Activated naive CD4-positive, alpha-beta T cell treated with anti-CD3 and anti-CD28 coated beads, Interleukin-2, amount 10 ng/mL, durations not matched to agents 7 days and 5 days (primary cell): ENCODE results near the gene PRR5L.

Source experiments
- CTCF ChIA-PET: fragments of 350-600 bp; sonication (Branson Sonifier 250); formaldehyde crosslinking; loops from one replicate; lab custom pipeline; 2021; ENCODE audit warnings: antibody characterized with exemption; lab: Charles Lee
- DNase-seq: peaks from one replicate; pipeline ENCODE4 v3.0.0-alpha.2; 2020
- H3K27ac Mint-ChIP-seq: one replicate; pipeline ENCODE4 v1.8.0; 2021; ENCODE audit warnings: mild to moderate bottlenecking, moderate library complexity, mixed read lengths
- H3K27me3 Mint-ChIP-seq: one replicate; pipeline ENCODE4 v1.8.0; 2021; ENCODE audit warnings: mild to moderate bottlenecking, mixed read lengths
- H3K36me3 Mint-ChIP-seq: one replicate; pipeline ENCODE4 v1.8.0; 2021; ENCODE audit warnings: mixed read lengths
- H3K4me1 Mint-ChIP-seq: one replicate; pipeline ENCODE4 v1.8.0; 2021; ENCODE audit warnings: mixed read lengths
- H3K4me3 Mint-ChIP-seq: one replicate; pipeline ENCODE4 v1.8.0; 2021; ENCODE audit warnings: mild to moderate bottlenecking, moderate library complexity, mixed read lengths
- H3K9me3 Mint-ChIP-seq: one replicate; pipeline ENCODE4 v1.8.0; 2021; ENCODE audit warnings: mixed read lengths

The PRR5L gene

DNA sequence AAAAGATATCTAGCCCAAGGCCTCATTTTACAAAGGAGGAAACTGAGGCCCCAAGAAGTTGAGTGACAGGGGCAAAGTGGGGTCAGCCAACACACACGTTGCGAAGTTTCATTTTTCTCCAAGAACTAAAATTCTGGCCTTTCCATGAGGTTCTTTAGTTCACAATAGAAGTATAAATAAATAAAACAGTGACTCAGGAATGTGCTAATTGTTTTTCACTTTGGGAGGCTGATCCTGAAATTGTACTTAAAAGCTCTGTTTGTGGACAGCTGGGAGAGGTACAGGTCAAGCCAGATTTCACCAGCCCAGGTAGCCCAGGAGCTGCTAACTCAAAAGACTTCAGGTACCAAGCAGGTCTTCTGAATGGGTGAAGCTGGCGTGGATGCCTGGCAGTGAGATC is 108.7 kb downstream of the PRR5L start:
- Mint-ChIP-seq H3K4me3 (no peak overlapping the region), H3K27me3 (no peaks in the 10 kb centered on the region), H3K4me1 (peaks cover 45% of the 10 kb centered on the region), H3K9me3 (no peaks in the 10 kb centered on the region), H3K36me3 (peaks cover 1% of the 10 kb centered on the region), H3K27ac (no peak overlapping the region)
- DNase-seq, result no peak
- CTCF ChIA-PET, result no interaction called here

DNA sequence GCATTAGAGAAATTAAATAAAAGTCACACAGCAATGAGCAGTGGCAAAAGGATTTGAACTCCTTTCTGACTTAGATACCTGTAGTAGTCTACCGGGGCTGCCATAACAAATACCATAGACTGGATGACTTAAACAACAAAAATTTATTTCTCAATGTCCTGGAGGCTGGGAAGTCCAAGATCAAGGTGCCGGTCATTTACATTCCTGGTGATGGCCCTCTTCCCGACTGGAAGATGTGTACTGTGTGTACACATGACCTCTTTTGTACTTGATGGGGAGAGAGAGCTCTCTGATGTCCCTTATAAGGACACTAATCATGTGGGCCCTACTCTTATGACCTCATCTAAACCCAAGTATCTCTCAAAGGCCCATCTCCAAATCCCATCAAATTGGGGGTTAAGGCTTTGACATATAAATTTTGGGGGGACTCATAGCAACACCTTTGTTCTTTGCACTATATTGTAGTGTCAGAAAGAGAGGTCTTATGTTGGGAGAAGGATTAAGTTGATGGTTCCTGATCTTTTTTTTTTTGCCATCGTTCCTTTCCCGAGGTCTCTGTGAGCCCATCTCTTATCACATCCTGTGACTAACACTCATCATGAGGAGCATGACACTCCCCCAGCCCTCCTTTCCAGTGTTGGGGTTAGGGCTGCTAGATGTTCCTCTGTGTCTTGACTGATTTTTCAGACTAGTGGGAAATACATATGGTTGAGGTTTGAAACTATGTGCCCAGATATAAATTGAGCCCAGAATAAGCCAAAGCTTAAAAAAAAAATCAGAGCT is 109.7 kb downstream of the PRR5L start:
- Mint-ChIP-seq H3K9me3 (no peaks in the 10 kb centered on the region), H3K4me3 (no peak overlapping the region), H3K4me1 (peaks cover 45% of the 10 kb centered on the region), H3K27ac (no peak overlapping the region), H3K27me3 (no peaks in the 10 kb centered on the region), H3K36me3 (peaks cover 1% of the 10 kb centered on the region)
- no peak for DNase-seq
- CTCF ChIA-PET, result interaction anchor here (1.4 to 1.7 kb wide), 2 partner anchors 8 to 28 kb away, joined by 3 to 4 read pairs; no protein-coding TSS in a partner anchor

DNA sequence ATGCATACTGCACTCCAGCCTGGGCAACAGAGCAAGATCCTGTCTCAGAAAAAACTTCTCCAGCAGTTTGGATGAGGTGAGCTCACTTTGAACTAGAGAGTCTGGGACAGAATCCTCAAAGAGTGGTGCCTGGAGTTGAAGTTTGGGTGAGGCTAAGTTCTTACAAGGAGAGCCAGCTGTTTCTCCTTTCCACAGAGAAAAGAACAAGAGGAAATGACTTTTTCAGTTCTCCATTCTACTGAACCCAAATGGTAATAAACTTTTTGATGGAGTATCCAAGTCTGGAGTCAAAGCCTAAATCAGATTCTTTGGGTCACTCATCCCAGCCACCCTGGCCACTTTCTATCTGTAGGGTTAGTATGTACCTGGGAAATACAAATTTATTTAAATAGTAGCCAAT is 111.3 kb downstream of the PRR5L start:
- Mint-ChIP-seq H3K4me1 (peaks cover 55% of the 10 kb centered on the region), H3K27ac (no peak overlapping the region), H3K9me3 (no peaks in the 10 kb centered on the region), H3K27me3 (no peaks in the 10 kb centered on the region), H3K36me3 (peaks cover 3% of the 10 kb centered on the region), H3K4me3 (no peak overlapping the region)
- DNase-seq, result no peak
- CTCF ChIA-PET, result interaction anchor here (1.0 to 1.7 kb wide), 3 partner anchors 9 to 72 kb away, joined by 3 to 4 read pairs (median 3); no protein-coding TSS in a partner anchor

DNA sequence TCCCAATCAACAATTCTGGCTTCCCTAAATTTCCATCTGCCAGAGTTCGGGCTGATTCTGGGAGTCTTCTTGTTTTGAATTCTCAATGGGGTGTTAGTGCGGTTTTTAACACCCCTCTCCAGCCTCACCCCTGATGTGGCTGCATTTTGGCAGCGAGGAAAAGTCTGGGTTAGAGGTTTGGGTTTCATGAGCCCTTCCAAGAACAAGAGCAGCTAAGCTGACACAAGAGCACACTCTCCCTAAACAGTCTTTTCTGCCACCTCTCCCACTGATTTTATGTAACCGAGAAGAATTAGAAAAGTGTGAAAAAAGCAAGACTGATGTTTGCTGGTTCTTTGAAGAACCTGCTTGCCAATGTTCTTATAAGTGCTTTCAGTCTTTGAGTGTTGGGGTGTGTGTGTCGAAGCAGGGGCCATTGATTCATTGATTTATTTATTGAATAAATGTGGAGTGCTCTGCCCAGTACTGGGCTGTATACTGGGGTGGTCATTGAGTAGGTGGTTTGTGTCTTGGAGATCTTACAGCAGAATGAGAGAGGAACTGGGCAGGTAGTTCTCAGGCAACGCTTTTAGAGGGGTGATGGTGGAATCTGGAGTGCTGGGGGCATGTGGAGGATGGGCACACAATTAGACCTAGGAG is 112.5 kb downstream of the PRR5L start:
- H3K27me3 Mint-ChIP-seq, result no peaks in the 10 kb centered on the region
- CTCF ChIA-PET, result no interaction called here
- peak overlapping the region; percentile 25 for H3K4me3 Mint-ChIP-seq
- peaks cover 55% of the 10 kb centered on the region for H3K4me1 Mint-ChIP-seq
- H3K27ac Mint-ChIP-seq, result peak overlapping the region; percentile 87
- peaks cover 3% of the 10 kb centered on the region for H3K36me3 Mint-ChIP-seq
- no peak for DNase-seq
- H3K9me3 Mint-ChIP-seq, result no peaks in the 10 kb centered on the region

DNA sequence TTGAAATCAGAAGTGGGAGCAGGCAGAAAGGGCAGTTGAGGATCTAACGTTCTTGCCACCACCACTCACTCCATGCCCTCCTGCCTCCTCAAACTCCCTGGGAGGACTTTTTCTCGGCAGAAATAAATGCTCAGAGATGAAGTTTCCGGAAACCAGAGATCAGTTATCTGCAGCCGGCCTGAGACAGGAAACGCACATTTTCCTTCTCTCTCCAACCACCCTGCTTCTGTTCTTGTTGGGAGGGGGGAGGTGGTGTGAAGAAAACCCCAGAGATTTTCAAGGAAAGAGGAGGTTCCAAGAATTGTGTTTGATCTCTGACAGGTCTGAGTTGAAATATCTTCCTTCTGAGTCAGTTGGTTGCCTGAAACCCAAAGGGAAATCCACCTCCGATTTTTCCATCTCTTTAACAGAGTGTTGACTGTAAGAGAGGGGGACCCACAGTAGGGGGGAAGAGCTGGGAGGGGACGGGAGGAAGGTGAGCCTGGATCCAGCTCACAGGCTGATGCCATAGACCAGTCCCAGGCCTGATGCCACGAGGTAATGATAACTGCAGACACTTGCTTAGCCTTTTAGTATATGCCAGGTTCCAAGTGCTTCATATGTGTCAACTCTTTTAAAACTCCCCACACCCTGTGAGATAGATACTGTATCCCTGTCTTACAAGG is 113.2 kb downstream of the PRR5L start:
- Mint-ChIP-seq H3K9me3 (no peaks in the 10 kb centered on the region), H3K36me3 (peaks cover 3% of the 10 kb centered on the region), H3K27me3 (no peaks in the 10 kb centered on the region), H3K27ac (peak overlapping the region; percentile 87), H3K4me3 (peak overlapping the region; percentile 25), H3K4me1 (peaks cover 55% of the 10 kb centered on the region)
- DNase-seq, result peak; percentile 41
- CTCF ChIA-PET, result no interaction called here

DNA sequence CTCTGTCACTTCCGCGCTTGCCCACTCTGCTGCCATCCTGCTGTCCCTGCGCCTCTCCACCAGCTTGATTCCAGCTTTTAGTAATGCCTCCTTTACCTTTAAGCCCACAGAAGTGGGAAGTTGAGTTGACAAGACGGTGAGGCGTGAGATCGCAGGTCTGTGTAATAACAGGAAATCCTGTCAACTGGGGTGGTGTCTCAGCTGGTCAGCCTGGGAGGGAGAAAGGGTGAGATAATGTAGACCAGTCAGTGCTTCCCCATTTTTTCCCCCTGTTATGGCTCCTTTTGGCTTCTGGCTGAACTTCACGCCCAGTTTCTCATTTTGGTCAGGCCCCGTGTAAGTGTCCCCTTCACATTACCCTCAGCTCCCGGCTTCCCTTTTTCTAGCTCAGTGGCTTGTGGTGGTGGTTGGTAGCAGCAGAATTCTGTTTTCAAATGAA is 115.1 kb downstream of the PRR5L start:
- Mint-ChIP-seq H3K27ac (peak overlapping the region; percentile 38), H3K4me3 (no peak overlapping the region), H3K9me3 (no peaks in the 10 kb centered on the region), H3K36me3 (peaks cover 3% of the 10 kb centered on the region), H3K27me3 (no peaks in the 10 kb centered on the region), H3K4me1 (peaks cover 55% of the 10 kb centered on the region)
- DNase-seq, result no peak
- CTCF ChIA-PET, result interaction anchor here (0.7 to 2.1 kb wide), 6 partner anchors 10 to 58 kb away, joined by 3 to 7 read pairs (median 4); no protein-coding TSS in a partner anchor

DNA sequence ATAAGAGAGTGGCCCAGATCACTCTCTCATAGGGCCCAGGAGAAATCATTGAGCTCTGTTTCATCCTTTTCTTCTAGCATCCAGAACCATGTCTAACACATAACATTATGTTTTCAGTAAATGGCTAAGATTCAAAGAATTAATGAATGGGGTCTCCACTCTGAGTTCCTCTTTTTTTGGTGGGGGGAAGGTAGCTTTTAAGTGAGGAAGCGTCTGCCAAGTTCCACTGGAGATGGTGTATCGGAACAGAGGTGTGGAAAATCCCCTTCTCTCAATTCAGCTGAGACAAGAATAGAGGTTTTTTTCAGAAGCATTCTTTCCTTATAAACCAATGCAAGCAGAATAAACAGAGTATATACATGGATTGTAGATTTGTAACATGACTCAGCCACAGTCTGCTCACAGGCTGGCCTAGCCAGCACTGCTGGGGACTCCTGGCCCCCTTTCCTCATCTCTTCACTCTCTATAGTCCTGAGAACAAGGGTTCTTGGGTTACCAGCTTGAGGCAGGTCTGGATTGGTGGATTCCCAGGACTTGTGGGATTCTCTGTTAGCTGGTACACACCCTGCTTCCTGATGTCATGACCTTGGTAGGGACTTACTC is 116.8 kb downstream of the PRR5L start:
- CTCF ChIA-PET, result interaction anchor here (0.9 to 2.0 kb wide), 3 partner anchors 18 to 121 kb away, joined by 3 to 6 read pairs (median 4); no protein-coding TSS in a partner anchor
- no peak overlapping the region for H3K27ac Mint-ChIP-seq
- DNase-seq, result no peak
- peaks cover 5% of the 10 kb centered on the region for H3K27me3 Mint-ChIP-seq
- no peaks in the 10 kb centered on the region for H3K9me3 Mint-ChIP-seq
- H3K36me3 Mint-ChIP-seq, result peaks cover 3% of the 10 kb centered on the region
- H3K4me1 Mint-ChIP-seq, result peaks cover 43% of the 10 kb centered on the region
- no peak overlapping the region for H3K4me3 Mint-ChIP-seq

DNA sequence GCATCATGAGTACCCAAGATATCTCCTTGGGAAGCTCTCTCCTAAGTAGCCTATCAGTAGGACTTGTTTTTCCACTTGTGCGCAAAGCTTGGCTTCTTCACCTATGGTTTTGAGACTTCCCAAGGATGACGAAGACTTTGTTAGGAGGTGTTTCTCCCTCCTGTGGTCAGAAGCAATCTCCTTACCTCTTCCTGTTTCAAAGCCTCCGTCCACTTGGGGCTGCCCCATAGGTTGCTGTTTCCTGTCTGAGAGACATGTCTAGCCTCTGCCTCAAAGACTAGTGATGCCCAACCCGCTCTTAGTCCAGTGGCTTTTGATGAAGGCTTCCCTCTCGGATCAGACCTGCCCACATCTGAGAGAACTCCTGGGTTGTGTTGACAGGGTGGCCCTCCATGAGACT is 121.1 kb downstream of the PRR5L start:
- DNase-seq, result no peak
- CTCF ChIA-PET, result no interaction called here
- H3K36me3 Mint-ChIP-seq, result peaks cover 1% of the 10 kb centered on the region
- H3K4me1 Mint-ChIP-seq, result peaks cover 22% of the 10 kb centered on the region
- H3K27ac Mint-ChIP-seq, result no peak overlapping the region
- H3K27me3 Mint-ChIP-seq, result peaks cover 16% of the 10 kb centered on the region
- H3K9me3 Mint-ChIP-seq, result no peaks in the 10 kb centered on the region
- no peak overlapping the region for H3K4me3 Mint-ChIP-seq

DNA sequence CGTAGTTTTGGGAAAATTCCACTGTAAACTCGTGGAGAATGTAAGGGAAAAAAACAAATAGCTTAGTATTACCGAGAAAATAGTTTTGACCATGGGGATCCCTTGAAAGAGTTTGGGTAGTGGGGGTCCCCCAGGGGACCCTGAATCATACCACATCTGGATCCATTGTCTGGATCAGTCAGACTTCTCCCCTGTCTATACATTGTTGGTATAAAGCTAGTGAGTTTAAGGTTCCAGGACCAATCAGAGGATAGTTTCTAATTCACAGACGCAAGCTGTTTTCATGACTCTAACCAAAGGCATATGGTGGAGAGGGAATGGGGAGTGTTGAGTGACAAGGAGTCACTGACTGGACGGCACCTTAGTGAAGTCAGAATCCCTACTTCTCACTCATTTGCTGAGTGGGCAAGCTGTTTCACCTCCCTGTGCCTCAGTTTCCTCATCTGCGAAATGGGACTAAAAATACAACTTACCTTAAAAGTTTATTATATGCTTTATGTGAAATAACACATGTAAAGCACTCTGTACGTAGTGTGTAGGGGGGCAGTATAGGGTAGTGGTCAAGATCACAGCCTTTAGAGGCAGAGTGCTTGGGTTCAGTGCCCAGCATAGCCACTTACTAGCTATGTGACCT is 123.8 kb downstream of the PRR5L start:
- no peak overlapping the region for H3K4me3 Mint-ChIP-seq
- H3K36me3 Mint-ChIP-seq, result no peaks in the 10 kb centered on the region
- CTCF ChIA-PET, result interaction anchor here (1.0 to 2.1 kb wide), 3 partner anchors 9 to 66 kb away, joined by 3 to 5 read pairs (median 5); no protein-coding TSS in a partner anchor
- peaks cover 21% of the 10 kb centered on the region for H3K4me1 Mint-ChIP-seq
- no peak for DNase-seq
- H3K27me3 Mint-ChIP-seq, result peaks cover 16% of the 10 kb centered on the region
- no peaks in the 10 kb centered on the region for H3K9me3 Mint-ChIP-seq
- H3K27ac Mint-ChIP-seq, result no peak overlapping the region

DNA sequence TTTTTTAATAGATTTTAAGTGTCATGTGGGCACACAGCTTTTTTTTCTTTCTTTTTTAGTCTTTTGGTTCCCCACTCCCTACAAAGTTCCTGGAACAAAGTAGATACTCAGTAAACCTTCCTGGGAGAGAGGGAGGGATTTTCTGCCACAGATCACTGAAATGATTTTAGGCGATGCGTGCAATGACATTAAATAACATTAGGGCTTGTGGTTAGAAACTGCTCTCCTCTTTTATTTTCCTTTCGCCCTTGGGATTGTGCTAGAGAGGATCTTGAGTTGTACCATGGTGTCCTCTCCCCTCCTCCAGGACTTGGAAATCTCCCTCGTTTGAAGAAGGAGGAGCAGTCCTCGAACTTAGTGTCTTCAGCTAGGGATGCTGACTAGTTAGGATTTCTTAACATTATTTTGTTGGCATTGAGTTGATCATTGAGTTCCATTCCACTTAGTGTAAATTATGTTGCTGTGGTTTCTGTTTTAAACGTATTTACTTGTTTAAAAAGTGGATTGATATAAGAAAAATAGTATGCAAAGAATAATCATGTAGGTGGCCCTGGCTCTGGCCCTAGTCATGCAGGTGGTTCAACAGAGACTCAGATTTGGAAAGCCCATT is 125.6 kb downstream of the PRR5L start:
- H3K9me3 Mint-ChIP-seq, result no peaks in the 10 kb centered on the region
- no peak overlapping the region for H3K27ac Mint-ChIP-seq
- H3K4me3 Mint-ChIP-seq, result no peak overlapping the region
- H3K36me3 Mint-ChIP-seq, result no peaks in the 10 kb centered on the region
- peaks cover 16% of the 10 kb centered on the region for H3K27me3 Mint-ChIP-seq
- no peak for DNase-seq
- CTCF ChIA-PET, result interaction anchor here (2.1 kb wide), 1 partner anchor 10 kb away, joined by 5 read pairs; no protein-coding TSS in a partner anchor
- H3K4me1 Mint-ChIP-seq, result peaks cover 21% of the 10 kb centered on the region

DNA sequence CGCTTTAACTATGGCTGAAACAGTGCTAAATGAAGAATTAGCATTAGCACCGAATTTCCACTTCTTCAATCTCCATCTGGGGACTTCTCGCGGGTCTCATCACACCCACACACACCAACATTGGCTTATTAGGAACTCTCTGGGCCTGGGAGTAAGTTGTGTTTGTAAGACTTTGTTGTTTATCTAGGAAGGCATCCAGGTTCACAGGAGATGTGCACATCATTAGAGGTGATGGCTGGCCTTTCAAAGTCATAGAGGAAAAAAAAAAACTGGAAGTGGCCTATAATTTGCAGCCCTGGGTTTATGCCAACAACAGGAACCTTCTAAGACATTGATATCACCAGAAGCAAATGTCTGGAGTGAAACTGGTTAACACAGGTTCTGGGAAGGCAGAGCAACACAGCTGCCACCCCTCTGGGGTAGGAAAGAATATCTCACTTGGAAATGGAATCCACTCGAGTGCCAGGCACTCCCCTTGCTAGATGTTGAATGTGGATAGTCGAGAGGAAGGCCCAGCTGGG is 129.5 kb downstream of the PRR5L start:
- DNase-seq, result no peak
- H3K27ac Mint-ChIP-seq, result no peak overlapping the region
- no peak overlapping the region for H3K4me3 Mint-ChIP-seq
- no peaks in the 10 kb centered on the region for H3K36me3 Mint-ChIP-seq
- CTCF ChIA-PET, result interaction anchor here (1.2 kb wide), 1 partner anchor 24 kb away, joined by 4 read pairs; no protein-coding TSS in a partner anchor
- peaks cover 14% of the 10 kb centered on the region for H3K4me1 Mint-ChIP-seq
- peaks cover 13% of the 10 kb centered on the region for H3K27me3 Mint-ChIP-seq
- H3K9me3 Mint-ChIP-seq, result no peaks in the 10 kb centered on the region

DNA sequence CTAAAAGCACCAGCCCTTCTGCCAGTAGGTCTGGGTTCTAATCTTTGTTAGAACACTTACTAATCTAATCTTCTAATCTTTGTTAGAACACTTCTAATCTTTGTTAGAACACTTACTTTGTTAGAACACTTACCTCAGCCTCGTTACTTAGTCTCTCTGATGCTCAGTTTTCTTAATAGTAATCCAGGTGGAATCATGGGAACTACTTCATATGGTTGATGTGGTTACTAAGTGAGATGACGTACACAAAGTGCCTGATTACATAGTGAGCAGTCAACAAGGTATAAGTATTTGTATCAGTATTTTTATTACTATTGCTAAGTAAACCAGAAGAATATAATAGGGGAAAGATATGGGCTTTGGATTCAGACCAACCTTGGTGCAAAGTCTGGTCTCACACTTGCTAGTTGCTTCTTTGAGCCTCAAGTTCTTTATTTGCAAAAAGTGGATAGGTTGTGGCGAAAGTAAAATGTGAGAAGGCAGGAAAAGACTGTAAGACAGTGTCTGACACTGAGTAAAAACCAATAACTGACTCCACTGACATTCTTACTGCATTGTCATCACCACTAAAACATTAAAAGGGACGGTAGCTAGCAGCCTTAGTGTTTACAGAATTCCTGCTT is 130.2 kb downstream of the PRR5L start:
- H3K36me3 Mint-ChIP-seq, result no peaks in the 10 kb centered on the region
- DNase-seq, result no peak
- no peaks in the 10 kb centered on the region for H3K9me3 Mint-ChIP-seq
- no peak overlapping the region for H3K4me3 Mint-ChIP-seq
- peaks cover 7% of the 10 kb centered on the region for H3K4me1 Mint-ChIP-seq
- CTCF ChIA-PET, result interaction anchor here (1.6 kb wide), 1 partner anchor 73 kb away, joined by 3 read pairs; no protein-coding TSS in a partner anchor
- peaks cover 8% of the 10 kb centered on the region for H3K27me3 Mint-ChIP-seq
- no peak overlapping the region for H3K27ac Mint-ChIP-seq
